H9 (cell line): ENCODE data around the gene BICD2. TPM values are rescaled to one million over a fixed set of nuclear protein-coding genes. Genes with fewer than 3 reads are reported as not detected.

ENCODE experiments used
- DNase-seq: peaks from one replicate; pipeline ENCODE4 v3.0.0-alpha.2; 2017
- H2AFZ ChIP-seq: one replicate; pipeline ENCODE4 v1.6.1; 2013; ENCODE audit warnings: mild to moderate bottlenecking, low read length, control low read depth, moderate library complexity
- H2AK5ac ChIP-seq: 2 replicates; pipeline ENCODE4 v1.6.1; 2013; ENCODE audit warnings: low read length, control low read depth, mixed read lengths; ENCODE audit not compliant: insufficient read length
- H2BK120ac ChIP-seq: one replicate; pipeline ENCODE4 v1.6.1; 2013; ENCODE audit warnings: low read depth, mild to moderate bottlenecking, low read length, control low read depth, inconsistent platforms; ENCODE audit not compliant: poor library complexity, severe bottlenecking
- H2BK12ac ChIP-seq: 2 replicates; pipeline ENCODE4 v1.6.1; 2013; ENCODE audit warnings: low read length, control low read depth, mixed read lengths, low read depth; ENCODE audit not compliant: insufficient read length
- H2BK15ac ChIP-seq: 2 replicates; pipeline ENCODE4 v1.6.1; 2013; ENCODE audit warnings: low read depth, low read length, control low read depth
- H2BK20ac ChIP-seq: one replicate; pipeline ENCODE4 v1.6.1; 2013; ENCODE audit warnings: low read depth, mild to moderate bottlenecking, low read length, control low read depth, inconsistent platforms; ENCODE audit not compliant: poor library complexity, severe bottlenecking
- H2BK5ac ChIP-seq: 2 replicates; pipeline ENCODE4 v1.6.1; 2013; ENCODE audit warnings: low read length, control low read depth, mixed read lengths; ENCODE audit not compliant: insufficient read length
- H3K14ac ChIP-seq: 2 replicates; pipeline ENCODE4 v1.6.1; 2013; ENCODE audit warnings: low read length, control low read depth; ENCODE audit not compliant: insufficient read depth
- H3K18ac ChIP-seq: 2 replicates; pipeline ENCODE4 v1.6.1; 2013; ENCODE audit warnings: low read depth, mild to moderate bottlenecking, mixed read lengths, low read length, control low read depth; ENCODE audit not compliant: insufficient read length
- H3K23ac ChIP-seq: 2 replicates; pipeline ENCODE4 v1.6.1; 2013; ENCODE audit warnings: low read length, control low read depth, mixed read lengths, low read depth; ENCODE audit not compliant: insufficient read length
- H3K23me2 ChIP-seq: 2 replicates; pipeline ENCODE4 v1.6.1; 2013; ENCODE audit warnings: low read depth, mild to moderate bottlenecking, mixed read lengths, low read length, control low read depth; ENCODE audit not compliant: insufficient read length, poor library complexity, severe bottlenecking
- H3K27ac ChIP-seq: 2 replicates; pipeline ENCODE4 v1.5.1; 2013; ENCODE audit warnings: low read length, control low read depth, mixed read lengths, low read depth; ENCODE audit not compliant: insufficient read length
- H3K27me3 ChIP-seq: 2 replicates; pipeline ENCODE4 v1.6.1; 2013; ENCODE audit warnings: low read length, control low read depth, inconsistent platforms; ENCODE audit not compliant: insufficient read depth
- H3K4ac ChIP-seq: 2 replicates; pipeline ENCODE4 v1.6.1; 2013; ENCODE audit warnings: low read depth, mild to moderate bottlenecking, control low read depth, inconsistent platforms, low read length, moderate library complexity
- H3K4me1 ChIP-seq: 2 replicates; pipeline ENCODE4 v1.6.1; 2013; ENCODE audit warnings: low read length, control low read depth, inconsistent platforms; ENCODE audit not compliant: insufficient read depth
- H3K4me2 ChIP-seq: 2 replicates; pipeline ENCODE4 v1.6.1; 2013; ENCODE audit warnings: low read length, control low read depth, mixed read lengths; ENCODE audit not compliant: insufficient read length, insufficient read depth
- H3K56ac ChIP-seq: 2 replicates; pipeline ENCODE4 v1.6.1; 2013; ENCODE audit warnings: low read depth, mild to moderate bottlenecking, mixed read lengths, low read length, control low read depth; ENCODE audit not compliant: insufficient read length
- H3K79me1 ChIP-seq: 2 replicates; pipeline ENCODE4 v1.6.1; 2013; ENCODE audit warnings: low read depth, mild to moderate bottlenecking, moderate library complexity, low read length, control low read depth, inconsistent platforms; ENCODE audit not compliant: insufficient read depth, poor library complexity, severe bottlenecking
- H3K79me2 ChIP-seq: 2 replicates; pipeline ENCODE4 v1.6.1; 2013; ENCODE audit warnings: low read length, control low read depth, inconsistent platforms; ENCODE audit not compliant: insufficient read depth
- H3K9ac ChIP-seq: 2 replicates; pipeline ENCODE4 v1.6.1; 2013; ENCODE audit warnings: low read length, control low read depth, mixed read lengths; ENCODE audit not compliant: insufficient read length; ENCODE audit errors: extremely low read depth
- H3K9me3 ChIP-seq: one replicate; pipeline ENCODE4 v1.6.1; 2013; ENCODE audit warnings: low read depth, low read length, inconsistent platforms; ENCODE audit not compliant: control insufficient read depth
- H3T11ph ChIP-seq: one replicate; pipeline ENCODE4 v1.6.1; 2013; ENCODE audit warnings: mild to moderate bottlenecking, low read length, control low read depth, inconsistent platforms
- H4K20me1 ChIP-seq: one replicate; pipeline ENCODE4 v1.6.1; 2013; ENCODE audit not compliant: control insufficient read depth, insufficient read length, insufficient read depth
- H4K5ac ChIP-seq: 2 replicates; pipeline ENCODE4 v1.6.1; 2013; ENCODE audit warnings: low read depth, mild to moderate bottlenecking, mixed read lengths, low read length, control low read depth; ENCODE audit not compliant: insufficient read length
- H4K8ac ChIP-seq: replicated peaks from 2 replicates; pipeline ENCODE4 v1.6.1; 2013; ENCODE audit warnings: low read length, control low read depth, mixed read lengths, low read depth; ENCODE audit not compliant: insufficient read length
- H4K91ac ChIP-seq: 2 replicates; pipeline ENCODE4 v1.6.1; 2013; ENCODE audit warnings: low read depth, mild to moderate bottlenecking, moderate library complexity, mixed read lengths, low read length, control low read depth; ENCODE audit not compliant: insufficient read length
- H3K27ac Mint-ChIP-seq, 3 experiments: 2 replicates in 2 of 3; 3 replicates in 1 of 3; pipeline ENCODE4 v1.8.0; 2020 to 2021; ENCODE audit warnings: mixed read lengths in 3 of 3, mild to moderate bottlenecking in 1 of 3, moderate library complexity in 1 of 3
- H3K27me3 Mint-ChIP-seq: 2 replicates; pipeline ENCODE4 v1.8.0; 2021; ENCODE audit warnings: low read depth, mild to moderate bottlenecking, moderate library complexity, mixed read lengths
- H3K36me3 Mint-ChIP-seq, 3 experiments: 2 replicates in 2 of 3; 3 replicates in 1 of 3; pipeline ENCODE4 v1.8.0; 2020 to 2021; ENCODE audit warnings: low read depth in 3 of 3, mixed read lengths in 3 of 3; ENCODE audit not compliant: insufficient read depth in 1 of 3
- H3K4me1 Mint-ChIP-seq, 2 experiments: 2 replicates each; pipeline ENCODE4 v1.8.0; 2020; ENCODE audit warnings: mixed read lengths in 2 of 2
- H3K4me3 Mint-ChIP-seq, 2 experiments: 2 replicates in 1 of 2; 3 replicates in 1 of 2; pipeline ENCODE4 v1.8.0; 2020 to 2021; ENCODE audit warnings: mild to moderate bottlenecking in 2 of 2, mixed read lengths in 2 of 2, moderate library complexity in 1 of 2
- H3K9me3 Mint-ChIP-seq, 2 experiments: 2 replicates in 1 of 2; 3 replicates in 1 of 2; pipeline ENCODE4 v1.8.0; 2020; ENCODE audit warnings: mild to moderate bottlenecking in 2 of 2, mixed read lengths in 2 of 2, moderate library complexity in 1 of 2
- CTCF ChIP-seq: fragments of 200-600 bp; sonication (generic); conservative IDR thresholded peaks from 3 replicates; pipeline ENCODE4 v1.8.0; 2021; ENCODE audit warnings: antibody characterized with exemption, mild to moderate bottlenecking
- WGBS: extraction: QIAGEN DNeasy Blood & Tissue Kit; methylation state at CpG from one replicate; pipeline ENCODE4 v1.1.7; 2013; ENCODE audit warnings: missing lambda C conversion rate, low lambda C conversion rate, mixed read lengths; ENCODE audit not compliant: insufficient read length; ENCODE audit errors: extremely low coverage; 5-methylcytosine and 5-hydroxymethylcytosine counted together
- total RNA-seq: library from RNA; stranded (reverse); gene quantifications from 2 replicates; pipeline ENCODE4 v1.2.1, GENCODE V29; 2021

Gene BICD2
- total RNA-seq, 1 experiment from 2014 or later, result 22.3 TPM

- H2BK120ac ChIP-seq, result no peak overlapping the region
- H3K9ac ChIP-seq, result no peak overlapping the region
- no peak overlapping the region for H3K56ac ChIP-seq
- no peak overlapping the region for H3K4ac ChIP-seq
- no peak overlapping the region for H3K27ac ChIP-seq
- no peak overlapping the region for H4K91ac ChIP-seq
- H2BK12ac ChIP-seq, result no peak overlapping the region
- H3K14ac ChIP-seq, result no peak overlapping the region
- peaks cover 8% of the 10 kb centered on the region for H3K79me1 ChIP-seq
- H2AK5ac ChIP-seq, result no peak overlapping the region
- Mint-ChIP-seq H3K9me3 (no peaks in the 10 kb centered on the region), H3K4me3 (no peak overlapping the region), H3K4me1 (peaks cover 34 to 51% of the 10 kb centered on the region in 2 experiments), H3K36me3 (no peaks in the 10 kb centered on the region), H3K27me3 (no peaks in the 10 kb centered on the region), H3K27ac (peak overlapping the region in 1 of 3 experiments; percentile 61; a peak in 1 of 7 replicates)
- TF ChIP-seq CTCF, result no peak
- no peaks in the 10 kb centered on the region for H3K23me2 ChIP-seq
- no peak overlapping the region for H3K18ac ChIP-seq
- WGBS, result no CpG with 5 or more reads among the region's 6 CpGs
- no peak for DNase-seq
- H3K4me2 ChIP-seq, result no peak overlapping the region
- H4K8ac ChIP-seq, result no peak overlapping the region
- H3K4me1 ChIP-seq, result peaks cover 3% of the 10 kb centered on the region
- no peak overlapping the region for H2BK15ac ChIP-seq
- no peaks in the 10 kb centered on the region for H3K9me3 ChIP-seq
- no peak overlapping the region for H4K5ac ChIP-seq
- H3T11ph ChIP-seq, result no peak overlapping the region
- H4K20me1 ChIP-seq, result no peaks in the 10 kb centered on the region
- no peak overlapping the region for H3K23ac ChIP-seq
- no peak overlapping the region for H2BK20ac ChIP-seq
- peaks cover 27% of the 10 kb centered on the region for H3K79me2 ChIP-seq
- no peak overlapping the region for H2BK5ac ChIP-seq
- no peaks in the 10 kb centered on the region for H3K27me3 ChIP-seq
- no peak overlapping the region for H2AFZ ChIP-seq
Observed at GRCh38 chr9:92737216-92737606, 27.4 kb downstream of the BICD2 start.
